Pulmonary artery endothelial cell (primary cell): ENCODE data around the gene SCARB2. TPM values are rescaled to one million over a fixed set of nuclear protein-coding genes. Genes with fewer than 3 reads are reported as not detected.

Experiments used
- DNase-seq: peaks from one replicate; pipeline ENCODE4 v3.0.0-alpha.2; 2011; ENCODE audit warnings: low read depth, low spot score
- total RNA-seq: library from RNA; depleted of rRNA; stranded (reverse); fragments of >200 nt; gene quantifications from 2 replicates; pipeline ENCODE4 v1.2.3, GENCODE V29; 2014

The SCARB2 gene
- total RNA-seq, 1 donor from 2014 or later: 193 TPM

DNA sequence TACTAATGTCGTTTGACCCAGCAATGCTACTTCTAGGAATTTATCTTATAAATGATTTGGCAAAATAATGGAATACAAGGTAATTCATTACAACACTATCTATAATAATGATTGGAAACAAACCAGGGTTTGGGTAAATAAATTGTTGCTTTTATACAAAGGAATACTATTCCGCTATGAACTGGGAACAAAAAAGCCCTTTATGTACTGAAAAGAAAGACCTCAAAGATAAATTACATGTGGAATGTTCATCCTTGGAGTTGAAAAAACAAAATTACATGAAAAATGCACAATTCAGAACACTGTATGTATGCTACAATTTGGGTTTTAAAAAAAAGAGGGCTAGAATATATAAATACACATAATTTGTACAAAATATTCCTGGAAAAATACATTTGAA, 60.3 kb downstream of the SCARB2 start:
- no peak for DNase-seq

DNA sequence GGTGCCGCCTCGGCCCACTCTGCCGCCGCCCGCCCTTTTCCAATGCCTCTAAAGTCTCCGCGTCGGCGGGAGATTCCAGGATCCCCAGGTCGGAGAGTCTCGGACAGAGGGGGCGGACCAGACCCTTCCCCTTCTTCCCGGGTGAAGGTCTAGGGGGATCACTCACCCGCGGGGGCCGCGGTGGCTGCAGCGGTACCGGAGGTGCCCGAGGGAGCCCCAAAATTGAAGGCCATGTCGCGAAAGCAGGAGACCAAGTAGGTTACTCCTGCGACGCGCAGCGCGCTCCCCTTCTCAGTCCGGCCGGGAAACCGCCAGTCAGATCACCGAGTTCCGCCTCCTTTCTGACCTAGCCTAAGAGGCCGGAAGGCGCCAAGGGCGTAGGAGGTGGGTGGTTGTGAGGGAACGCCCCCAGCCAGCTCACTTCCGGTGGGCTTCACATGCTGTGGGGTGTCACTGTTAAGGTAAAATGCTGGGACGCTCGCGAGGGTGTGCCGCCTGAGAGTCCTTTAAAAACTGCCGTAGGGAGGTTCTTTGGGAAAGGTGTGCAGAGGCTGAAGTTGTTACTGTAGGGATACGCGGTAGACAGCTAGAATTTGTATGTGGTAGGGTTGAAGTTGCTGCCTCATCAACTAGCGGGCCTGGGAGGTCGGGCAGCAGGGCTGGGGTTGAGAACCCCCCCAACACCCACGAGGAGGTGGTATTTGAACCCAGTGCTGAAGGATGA, 65.3 kb downstream of the SCARB2 start, which contains the start of gene NUP54:
TSS of gene NUP54 (minus strand) at position 256 of the 724 bp plus-strand sequence. CDS start at position 233, 23 bp downstream.
- peak; percentile 79 for DNase-seq

DNA sequence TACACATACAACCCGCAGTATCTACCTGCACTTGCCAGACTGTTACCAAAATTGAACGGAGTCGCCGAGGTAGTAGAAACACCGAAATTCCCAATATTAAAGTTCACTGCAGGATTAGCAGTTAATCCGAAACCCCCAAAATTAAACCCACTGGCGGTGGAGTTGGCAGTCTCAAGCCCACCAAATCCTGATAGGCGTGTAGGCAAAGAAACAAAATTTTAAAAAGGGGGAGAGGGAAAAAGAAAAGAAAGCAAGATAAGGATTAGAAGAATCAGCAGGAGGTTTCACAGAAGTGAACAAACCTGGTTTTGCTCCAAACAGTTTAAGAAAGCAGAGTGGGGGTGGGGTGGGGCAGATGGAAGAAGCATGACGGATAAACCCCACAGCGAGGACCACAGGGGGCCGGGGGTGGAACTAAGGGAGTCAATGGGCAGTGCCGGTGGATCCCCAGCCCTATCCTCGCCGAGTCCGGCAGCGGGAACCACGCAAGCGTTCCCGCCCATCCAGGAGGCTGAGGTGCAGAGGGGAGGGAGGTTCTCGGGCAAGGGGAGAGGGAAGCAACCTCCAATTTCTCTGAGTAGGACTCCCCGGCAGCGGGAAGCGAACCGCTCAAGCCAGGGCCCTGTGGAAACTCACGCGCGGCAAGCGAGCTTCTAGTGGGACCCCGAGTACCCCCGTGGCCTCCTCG, 66.0 kb downstream of the SCARB2 start:
- DNase-seq: peak; percentile 17

DNA sequence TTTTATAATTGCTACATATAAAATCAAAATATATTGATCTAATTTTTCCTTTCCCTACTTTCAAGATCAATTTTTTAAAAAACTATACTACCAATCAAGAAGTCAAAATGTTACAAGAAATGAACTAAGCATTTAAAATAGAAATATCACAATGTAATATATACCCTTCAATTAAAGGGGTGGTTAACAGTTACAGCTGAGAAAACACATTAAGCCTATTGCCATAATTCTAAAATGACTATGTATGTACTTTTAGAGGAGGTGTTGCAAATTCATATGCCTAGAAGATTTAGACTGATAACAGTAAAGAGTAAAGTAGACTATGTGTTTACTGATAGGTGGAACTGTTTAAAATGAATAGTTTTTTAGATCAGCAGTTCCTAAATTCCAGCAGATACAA, 69.1 kb downstream of the SCARB2 start:
- no peak for DNase-seq

DNA sequence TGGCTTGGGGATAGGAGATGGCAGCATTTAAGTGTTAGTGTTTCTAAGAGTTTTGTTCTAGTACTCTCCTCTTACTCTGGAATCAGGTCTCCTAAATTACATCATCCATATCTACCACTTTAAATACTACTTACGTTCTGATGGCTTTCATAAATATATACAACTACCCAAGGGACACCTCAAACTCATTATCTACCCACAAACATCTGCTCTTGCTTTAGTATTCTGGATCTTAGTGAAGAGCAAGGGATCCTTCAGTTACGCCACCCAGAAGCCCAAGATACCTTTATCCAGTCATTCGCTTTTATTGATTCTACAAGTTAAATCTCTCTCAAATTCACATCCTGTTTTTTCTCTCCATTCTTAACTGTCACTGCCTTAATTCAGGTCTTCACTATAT, 72.4 kb downstream of the SCARB2 start:
- no peak for DNase-seq

DNA sequence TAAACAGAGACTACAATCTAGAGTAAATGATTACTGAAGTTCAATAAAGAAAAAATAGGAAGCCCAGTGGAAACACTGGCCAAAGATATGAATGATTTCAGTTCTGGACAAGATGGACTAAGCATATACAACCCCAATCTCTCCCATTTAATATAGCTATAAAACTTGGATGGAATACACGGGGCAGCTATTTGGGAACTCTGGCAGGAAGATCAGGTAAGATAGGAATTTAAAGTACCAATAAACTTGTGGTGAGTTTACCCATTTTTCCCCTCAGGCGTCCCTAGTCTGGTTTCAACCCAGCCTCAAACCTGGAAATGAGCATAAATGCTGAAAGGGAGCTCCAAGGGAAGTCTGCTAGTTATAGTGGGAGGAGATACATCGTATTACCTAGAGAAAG, 85.9 kb downstream of the SCARB2 start:
- DNase-seq: no peak

DNA sequence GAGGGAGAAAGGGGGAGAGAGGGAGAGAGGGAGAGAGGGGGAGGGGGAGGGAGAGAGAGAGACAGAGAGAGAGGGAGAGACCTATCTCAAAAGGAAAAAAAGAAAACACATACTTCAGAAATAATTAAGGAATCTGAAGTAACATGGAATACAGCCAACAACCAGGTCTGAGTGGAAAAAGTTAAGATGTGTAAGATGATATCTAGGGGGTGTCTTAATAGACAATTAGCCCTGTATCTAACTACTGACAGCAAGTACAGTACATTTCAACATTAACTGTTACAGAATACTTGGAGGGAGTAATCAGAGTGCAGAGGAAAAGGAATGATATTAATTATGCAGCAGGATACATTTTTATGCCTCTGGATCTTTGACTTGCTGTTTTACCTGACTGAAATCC, 87.8 kb downstream of the SCARB2 start:
- no peak for DNase-seq

DNA sequence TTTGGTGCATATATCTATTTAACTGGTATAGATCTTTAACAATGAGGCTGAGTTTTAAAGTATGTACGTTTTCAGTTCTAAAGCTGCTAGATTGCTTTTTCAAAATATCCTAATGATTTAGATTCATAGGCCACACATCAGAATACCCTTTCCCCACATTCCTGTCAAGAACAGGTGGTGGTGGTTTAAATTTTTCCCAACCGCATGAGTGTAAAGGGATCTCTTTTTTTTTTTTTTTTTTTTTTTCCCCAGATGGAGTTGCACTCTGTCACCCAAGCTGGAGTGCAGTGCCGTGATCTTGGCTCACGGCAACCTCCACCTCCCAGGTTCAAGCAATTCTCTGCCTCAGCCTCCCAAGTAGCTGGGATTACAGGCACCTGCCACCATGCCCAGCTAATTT, 93.4 kb downstream of the SCARB2 start:
- no peak for DNase-seq

DNA sequence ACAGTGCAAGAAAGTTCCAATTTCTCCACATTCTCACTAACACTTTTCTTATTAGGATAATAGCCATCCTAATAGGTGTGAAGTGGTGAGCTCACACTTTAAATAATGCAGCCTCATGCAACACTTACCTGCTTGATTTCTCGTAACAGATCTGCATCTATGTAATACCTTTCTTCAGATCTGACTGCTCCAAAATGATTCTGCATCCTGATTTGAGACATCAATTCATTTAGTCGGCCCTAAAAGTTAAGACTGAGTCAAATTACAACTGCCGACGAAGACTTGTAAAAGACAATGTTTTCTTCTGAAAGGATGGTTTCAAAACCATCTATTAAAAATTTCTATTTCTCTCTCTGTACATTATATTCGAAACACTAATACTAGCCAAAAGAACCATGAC, 96.1 kb downstream of the SCARB2 start:
- DNase-seq: no peak

DNA sequence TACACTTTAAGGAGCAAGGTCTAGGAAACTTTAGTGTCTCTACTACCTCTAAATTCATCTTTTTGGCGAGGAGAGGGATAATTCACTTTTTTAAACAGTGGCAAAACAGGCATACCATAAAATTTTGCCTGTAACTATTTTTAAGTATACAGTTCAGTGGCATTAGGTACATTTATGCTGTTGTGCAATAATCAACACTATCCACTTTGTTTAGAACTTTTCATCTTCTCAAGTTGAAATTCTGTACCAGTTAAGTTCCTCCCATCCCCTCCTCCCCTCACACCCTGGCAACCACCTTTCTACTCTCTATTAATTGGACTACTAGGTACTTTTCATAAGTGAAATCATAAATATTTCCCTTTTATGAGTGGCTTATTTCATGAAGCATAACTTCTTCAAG, 96.8 kb downstream of the SCARB2 start:
- DNase-seq: no peak

Other genes with a start within 250 kb of the SCARB2 start
- gene SDAD1, start 222.9 kb downstream of the SCARB2 start, total RNA-seq: 24.4 and 26.3 TPM in 2 replicates
- gene CXCL9, start 206.3 kb downstream of the SCARB2 start, total RNA-seq: not detected in 2 replicates
- 0.28 and 0.33 TPM in 2 replicates for gene CXCL10, start 190.3 kb downstream of the SCARB2 start, total RNA-seq
- 1.9 and 2.6 TPM in 2 replicates for gene CXCL11, start 177.8 kb downstream of the SCARB2 start, total RNA-seq
- 0.07 TPM in 1 of 2 replicates, not detected in the other for gene ART3, start 139.1 kb downstream of the SCARB2 start, total RNA-seq
- 61.2 and 72.6 TPM in 2 replicates for gene NUP54, start 65.4 kb downstream of the SCARB2 start, total RNA-seq
- gene FAM47E, start 37.9 kb upstream of the SCARB2 start, total RNA-seq: under 0.01 and 0.33 TPM in 2 replicates
- 2.6 TPM in 2 replicates for gene STBD1, start 92.9 kb upstream of the SCARB2 start, total RNA-seq
- not detected in 2 replicates for gene CCDC158, start 207.3 kb upstream of the SCARB2 start, total RNA-seq
- 3.3 and 8.1 TPM in 2 replicates for gene SHROOM3, start 221.4 kb upstream of the SCARB2 start, total RNA-seq